SK-N-SH (cell line): ENCODE results near the gene PCNX1. TPM values are rescaled to one million over a fixed set of nuclear protein-coding genes. Genes with fewer than 3 reads are reported as not detected.
A peak's percentile ranks its signal among the peaks of the same experiment; 100 is the strongest.

ENCODE experiments used
- CTCF ChIA-PET: fragments of 300-600, 350-600 bp; formaldehyde crosslinking; extraction: SDS; loops from one replicate; lab custom pipeline; 2021; lab: Yijun Ruan, JAX
- POLR2A ChIA-PET: fragments of 350-600 bp; sonication (Branson Sonifier 250); formaldehyde crosslinking; extraction: SDS; loops from one replicate; lab custom pipeline; 2020; ENCODE audit warnings: antibody characterized with exemption, inconsistent platforms; lab: Yijun Ruan, JAX
- DNase-seq: peaks from one replicate; pipeline ENCODE4 v3.0.0; 2012
- H2AFZ ChIP-seq: fragments of 200-600 bp; sonication (generic); 2 replicates; pipeline ENCODE4 v1.8.1; 2016; ENCODE audit warnings: antibody characterized with exemption, mild to moderate bottlenecking, low read depth
- H3F3A ChIP-seq: fragments of 200-600 bp; sonication (generic); replicated peaks from 2 replicates; pipeline ENCODE3; 2016; ENCODE audit warnings: antibody characterized with exemption, mild to moderate bottlenecking; ENCODE audit not compliant: insufficient read depth
- H3K27ac ChIP-seq, 2 experiments: fragments of 200-500 bp in 1 of 2; fragments of 200-600 bp in 1 of 2; sonication (Bioruptor generic) in 1 of 2; sonication (generic), shearing (Covaris generic) in 1 of 2; 2 replicates each; pipeline versions ENCODE4 v1.5.1 to v1.6.1; 2014 to 2016; ENCODE audit warnings: low read depth in 2 of 2, inconsistent platforms in 1 of 2, low read length in 1 of 2, mild to moderate bottlenecking in 1 of 2, mixed read lengths in 1 of 2
- H3K27me3 ChIP-seq: fragments of 200-600 bp; sonication (generic), shearing (Covaris generic); 2 replicates; pipeline ENCODE4 v1.6.1; 2016; ENCODE audit warnings: mixed run types; ENCODE audit not compliant: insufficient read depth
- H3K36me3 ChIP-seq, 2 experiments: fragments of 200-500 bp in 1 of 2; fragments of 200-600 bp in 1 of 2; sonication (Bioruptor generic) in 1 of 2; sonication (generic) in 1 of 2; replicated peaks in 1 of 2; 2 replicates each; pipeline versions ENCODE3 to v1.5.1; 2014 to 2016; ENCODE audit warnings: low read length in 1 of 2, mild to moderate bottlenecking in 1 of 2; ENCODE audit not compliant: insufficient read depth in 2 of 2, control insufficient read depth in 1 of 2
- H3K4me1 ChIP-seq, 2 experiments: fragments of 200-500 bp in 1 of 2; fragments of 200-600 bp in 1 of 2; sonication (Bioruptor generic) in 1 of 2; sonication (generic), shearing (Covaris generic) in 1 of 2; 2 replicates each; pipeline versions ENCODE4 v1.5.1 to v1.6.1; 2014 to 2016; ENCODE audit warnings: low read depth in 1 of 2, low read length in 1 of 2, mixed run types in 1 of 2; ENCODE audit not compliant: insufficient read depth in 2 of 2, control insufficient read depth in 1 of 2
- H3K4me2 ChIP-seq: fragments of 200-600 bp; sonication (generic), shearing (Covaris generic); 2 replicates; pipeline ENCODE4 v1.6.1; 2017; ENCODE audit warnings: mixed run types
- H3K4me3 ChIP-seq, 2 experiments: fragments of 200-500 bp in 1 of 2; fragments of 200-600 bp in 1 of 2; sonication (Bioruptor generic) in 1 of 2; sonication (generic), shearing (Covaris generic) in 1 of 2; 2 replicates each; pipeline versions ENCODE4 v1.5.1 to v1.8.1; 2014 to 2016; ENCODE audit warnings: low read depth in 2 of 2, inconsistent platforms in 1 of 2, low read length in 1 of 2, mild to moderate bottlenecking in 1 of 2, mixed read lengths in 1 of 2, moderate library complexity in 1 of 2
- H3K79me2 ChIP-seq: fragments of 200-600 bp; sonication (generic); 2 replicates; pipeline ENCODE4 v1.8.1; 2017; ENCODE audit warnings: mild to moderate bottlenecking; ENCODE audit not compliant: insufficient read depth
- H3K9ac ChIP-seq: fragments of 200-600 bp; sonication (generic); 2 replicates; pipeline ENCODE4 v1.6.1; 2017; ENCODE audit warnings: mixed run types
- H3K9me2 ChIP-seq: fragments of 200-600 bp; sonication (generic); 2 replicates; pipeline ENCODE4 v1.6.1; 2017; ENCODE audit warnings: mixed run types
- H3K9me3 ChIP-seq: fragments of 200-600 bp; sonication (generic); 2 replicates; pipeline ENCODE4 v1.6.1; 2017; ENCODE audit warnings: mixed run types, mild to moderate bottlenecking, moderate library complexity
- H4K20me1 ChIP-seq: fragments of 200-600 bp; sonication (generic); 2 replicates; pipeline ENCODE4 v1.6.1; 2017; ENCODE audit warnings: mild to moderate bottlenecking, mixed run types; ENCODE audit not compliant: insufficient read depth
- CHD2 ChIP-seq: fragments of 150-350 bp; IDR thresholded peaks from 2 replicates; pipeline ENCODE4 v1.6.1; 2018; ENCODE audit warnings: low read length; ENCODE audit not compliant: partially characterized antibody
- CTCF ChIP-seq: fragments of 200-600 bp; sonication (generic); IDR thresholded peaks from 2 replicates; pipeline ENCODE4 v1.6.1; 2017; ENCODE audit warnings: antibody characterized with exemption, mild to moderate bottlenecking, moderate library complexity
- ELF1 ChIP-seq: IDR thresholded peaks from 2 replicates; pipeline ENCODE4 v1.4.0; 2012
- FOSL2 ChIP-seq: IDR thresholded peaks from 2 replicates; pipeline ENCODE4 v1.4.0; 2012; ENCODE audit warnings: low read depth, mild to moderate bottlenecking, moderate library complexity, borderline replicate concordance
- FOXM1 ChIP-seq: IDR thresholded peaks from 2 replicates; pipeline ENCODE4 v1.4.0; 2012; ENCODE audit warnings: low read depth, mild to moderate bottlenecking
- GATA2 ChIP-seq: sonication (generic); formaldehyde crosslinking; IDR thresholded peaks from 2 replicates; pipeline ENCODE4 v1.5.0; 2020; ENCODE audit warnings: mild to moderate bottlenecking, missing genetic modification reagents
- IRF3 ChIP-seq: fragments of 150-350 bp; IDR thresholded peaks from 2 replicates; pipeline ENCODE4 v1.6.1; 2016; ENCODE audit warnings: mild to moderate bottlenecking, low read depth, low read length
- JUND ChIP-seq: IDR thresholded peaks from 2 replicates; pipeline ENCODE4 v1.4.0; 2012
- MXI1 ChIP-seq: IDR thresholded peaks from 2 replicates; pipeline ENCODE4 v1.6.1; 2012; ENCODE audit warnings: mild to moderate bottlenecking, low read depth, low read length, improper control_type of control experiment
- PBX3 ChIP-seq: IDR thresholded peaks from 2 replicates; pipeline ENCODE4; 2012
- RAD21 ChIP-seq: IDR thresholded peaks from 2 replicates; pipeline ENCODE4 v1.6.1; 2012; ENCODE audit warnings: mild to moderate bottlenecking, low read length
- RCOR1 ChIP-seq: fragments of 150-350 bp; IDR thresholded peaks from 2 replicates; pipeline ENCODE4 v1.6.1; 2017; ENCODE audit warnings: antibody characterized with exemption, low read length
- SMC3 ChIP-seq: IDR thresholded peaks from 2 replicates; pipeline ENCODE4 v1.6.1; 2012; ENCODE audit warnings: low read depth, low read length, improper control_type of control experiment
- ZBTB33 ChIP-seq: IDR thresholded peaks from 2 replicates; pipeline ENCODE4 v1.4.0; 2012; ENCODE audit warnings: low read depth, borderline replicate concordance
- WGBS: methylation state at CpG from one replicate; pipeline ENCODE4 v1.1.6; 2017; ENCODE audit warnings: low lambda C conversion rate; 5-methylcytosine and 5-hydroxymethylcytosine counted together
- polyA plus RNA-seq, 3 experiments: library from polyadenylated mRNA; depleted of rRNA; stranded (reverse); fragments of >200 nt; gene quantifications; 2 replicates each; pipeline ENCODE4 v1.2.3, GENCODE V29; 2012

The PCNX1 gene
- polyA plus RNA-seq, 1 of the 3 experiments (the other 2 are of a cell fraction): 9.4 TPM

- Histone ChIP-seq H3K36me3 (peaks cover 22 to 40% of the 10 kb centered on the region in 2 experiments), H3K9ac (no peak overlapping the region), H3K4me1 (no peaks in the 10 kb centered on the region), H3K9me2 (no peaks in the 10 kb centered on the region), H3K27me3 (no peaks in the 10 kb centered on the region), H4K20me1 (peaks cover 9% of the 10 kb centered on the region; the same call in 1 of the 2 replicates), H3K79me2 (peaks cover 35% of the 10 kb centered on the region), H3F3A (peaks cover 14% of the 10 kb centered on the region), H2AFZ (no peak overlapping the region), H3K9me3 (no peaks in the 10 kb centered on the region), H3K27ac (no peak overlapping the region), H3K4me3 (no peak overlapping the region), H3K4me2 (no peak overlapping the region)
- CTCF ChIA-PET: interaction anchor here (0.9 to 2.3 kb wide), 4 partner anchors 44 to 67 kb away, joined by 5 to 33 read pairs (median 6); partner anchors contain the start of gene PCNX1
- no peak for TF ChIP-seq ELF1
- TF ChIP-seq JUND: no peak
- no peak for TF ChIP-seq GATA2
- no peak for TF ChIP-seq FOXM1
- TF ChIP-seq MXI1: no peak
- no peak for TF ChIP-seq IRF3
- TF ChIP-seq RCOR1: no peak
- TF ChIP-seq ZBTB33: no peak
- TF ChIP-seq PBX3: no peak
- TF ChIP-seq CHD2: no peak
- POLR2A ChIA-PET: no interaction called here
- DNase-seq: no peak
- 83% methylated on average over 2 of the region's 2 CpGs for WGBS
Measured at GRCh38 chr14:70971560-70971959, 64.3 kb downstream of the PCNX1 start.

- H3K27me3 ChIP-seq: no peaks in the 10 kb centered on the region
- H3K36me3 ChIP-seq: peaks cover 30 to 48% of the 10 kb centered on the region in 2 experiments
- no peak overlapping the region for H3K27ac ChIP-seq
- CTCF ChIA-PET: interaction anchor here (0.5 to 2.3 kb wide), 35 partner anchors 9 to 344 kb away, joined by 3 to 33 read pairs (median 4); partner anchors contain the start of gene PCNX1
- H3K9ac ChIP-seq: no peak overlapping the region
- no peak overlapping the region for H2AFZ ChIP-seq
- H3F3A ChIP-seq: peaks cover 14% of the 10 kb centered on the region
- WGBS: 55% methylated on average over 6 of the region's 6 CpGs
- no peak overlapping the region for H3K4me3 ChIP-seq
- no peaks in the 10 kb centered on the region for H3K4me1 ChIP-seq
- no peaks in the 10 kb centered on the region for H3K9me3 ChIP-seq
- TF ChIP-seq MXI1 (no peak), FOSL2 (peak; percentile 3; the same call in 1 of the 2 replicates), RAD21 (peak; percentile 84), ELF1 (no peak), FOXM1 (no peak), CTCF (peak; percentile 95), SMC3 (peak; percentile 53)
- TF ChIP-seq, all 33 proteins: peak for 4
- peak; percentile 62 for DNase-seq
- H3K9me2 ChIP-seq: no peaks in the 10 kb centered on the region
- peaks cover 4% of the 10 kb centered on the region; the same call in 1 of the 2 replicates for H4K20me1 ChIP-seq
- POLR2A ChIA-PET: interaction anchor here (0.6 kb wide), 1 partner anchor 66 kb away, joined by 3 read pairs; no protein-coding TSS in a partner anchor
- H3K4me2 ChIP-seq: no peak overlapping the region
- peaks cover 28% of the 10 kb centered on the region; the same call in 1 of the 2 replicates for H3K79me2 ChIP-seq
Measured at GRCh38 chr14:70972107-70972976, 65.1 kb downstream of the PCNX1 start.
